Inflammatory macrophage (primary cell): ENCODE data around the gene GCNT2.
"Not testable (repeated sequence)": the region's sequence is repeated elsewhere in the genome, so short reads cannot be mapped to it uniquely, and the experiment has no call there.

Experiments used
- DNase-seq, 2 donors: peaks; one replicate each; pipeline ENCODE4 v3.0.0-alpha.2; 2020 to 2022

The GCNT2 gene

GRCh38 chr6:10662742-10663141 is 141.6 kb downstream of the GCNT2 start:
- no peak for DNase-seq

GRCh38 chr6:10665595-10665994 is 144.4 kb downstream of the GCNT2 start:
- not testable (repeated sequence) for DNase-seq

- no peak for DNase-seq
Observed at GRCh38 chr6:10668126-10668917, 147.2 kb downstream of the GCNT2 start.

GRCh38 chr6:10676403-10676802 is 155.3 kb downstream of the GCNT2 start:
- no peak for DNase-seq

- DNase-seq, result no peak
Observed at GRCh38 chr6:10678456-10678855, 157.3 kb downstream of the GCNT2 start.
